ENCODE results near the gene GPR15LG.

Gene GPR15LG

GRCh38 chr10:84217746-84218145 lies 44.1 kb downstream of the GPR15LG start:
- no peak for DNase-seq

DNA sequence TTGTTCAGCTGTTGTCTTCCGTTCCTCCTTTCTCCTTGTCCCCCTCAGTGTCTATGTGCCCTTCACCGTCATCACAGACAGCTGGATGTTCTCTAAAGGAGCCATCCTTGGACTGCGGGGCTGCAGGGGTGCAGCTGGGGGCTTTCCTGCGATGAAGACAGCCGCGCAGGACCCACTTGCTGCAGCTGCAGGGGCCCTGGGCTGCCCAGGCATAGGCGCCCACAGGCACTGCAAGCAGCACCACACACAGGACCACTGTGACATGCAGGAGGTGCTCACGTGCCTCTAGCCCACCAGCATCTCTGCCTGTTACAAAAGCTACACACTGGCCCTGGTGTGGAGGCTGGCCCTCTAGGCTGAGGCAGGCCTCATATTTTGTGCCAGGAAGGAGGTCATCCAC lies 48.3 kb downstream of the GPR15LG start:
- DNase-seq, result no peak

DNA sequence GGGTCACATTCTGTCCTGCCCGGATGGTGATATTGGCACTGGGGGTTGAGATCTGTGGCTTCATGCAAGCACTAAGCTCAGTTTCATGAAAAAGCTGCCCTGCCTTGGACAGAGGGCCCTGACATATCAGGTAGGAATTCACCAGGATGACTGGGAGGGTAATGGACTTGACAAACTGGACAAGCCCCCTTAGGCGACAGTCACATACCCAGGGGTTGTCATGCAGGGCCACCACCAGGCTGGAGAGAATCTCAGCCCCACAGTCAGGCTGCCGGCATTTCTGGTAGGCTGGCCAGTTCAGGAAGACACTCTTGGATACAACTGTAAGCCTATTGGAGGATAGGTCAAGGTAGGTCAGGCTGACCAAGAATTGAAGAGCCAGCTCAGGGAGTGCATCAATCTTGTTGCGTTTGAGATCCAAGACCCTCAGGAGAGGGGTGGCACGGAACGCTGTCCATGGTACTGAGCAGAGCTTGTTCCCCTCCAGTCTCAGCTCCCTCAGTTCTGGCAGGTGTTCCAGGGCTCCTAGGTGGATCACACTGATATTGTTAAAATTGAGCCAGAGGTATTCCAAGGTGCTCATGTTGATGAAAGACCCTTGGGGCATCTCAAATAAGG lies 50.9 kb downstream of the GPR15LG start:
- DNase-seq, result no peak

DNA sequence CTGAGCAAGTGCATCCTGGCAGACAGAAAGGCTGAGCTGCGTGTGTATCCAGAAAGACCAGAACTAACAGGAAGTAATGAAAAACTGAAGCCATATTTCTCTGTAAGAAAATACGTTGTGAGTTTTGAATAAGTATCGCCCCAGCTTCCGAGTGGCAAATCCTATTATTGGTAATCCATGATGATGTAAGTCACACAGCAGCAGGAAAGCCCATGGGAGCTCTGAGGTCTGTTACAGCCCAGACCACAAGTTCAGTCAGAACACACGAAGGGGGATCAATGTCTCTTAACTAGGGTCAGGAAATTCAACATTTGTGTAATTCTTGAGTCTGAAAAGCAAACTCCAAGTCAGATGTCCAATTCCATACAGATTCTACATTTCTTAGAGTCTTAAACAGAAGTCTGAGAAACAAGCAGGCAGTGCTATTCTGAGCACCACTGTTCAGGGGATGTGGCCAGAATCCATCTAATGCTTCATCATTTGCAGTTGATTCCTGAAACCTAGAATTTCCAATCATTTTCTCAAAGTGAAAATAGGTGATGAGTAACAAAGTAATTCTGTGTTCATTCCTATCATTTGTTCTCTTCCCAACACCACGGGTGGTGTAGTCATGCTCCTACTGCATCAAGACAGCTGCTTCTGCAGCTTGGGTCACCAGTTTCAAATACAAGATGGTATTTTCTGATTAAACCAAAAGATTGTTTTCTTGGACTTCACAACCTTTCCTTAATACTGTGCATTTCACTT lies 52.0 kb downstream of the GPR15LG start, which contains the start of gene LRIT2:
TSS of gene LRIT2 (minus strand) at position 118 of the 747 bp plus-strand sequence. CDS start at position 94, 24 bp downstream.
- DNase-seq, result no peak

- no peak for DNase-seq
Measured at GRCh38 chr10:84226616-84227015, 53.0 kb downstream of the GPR15LG start.

DNA sequence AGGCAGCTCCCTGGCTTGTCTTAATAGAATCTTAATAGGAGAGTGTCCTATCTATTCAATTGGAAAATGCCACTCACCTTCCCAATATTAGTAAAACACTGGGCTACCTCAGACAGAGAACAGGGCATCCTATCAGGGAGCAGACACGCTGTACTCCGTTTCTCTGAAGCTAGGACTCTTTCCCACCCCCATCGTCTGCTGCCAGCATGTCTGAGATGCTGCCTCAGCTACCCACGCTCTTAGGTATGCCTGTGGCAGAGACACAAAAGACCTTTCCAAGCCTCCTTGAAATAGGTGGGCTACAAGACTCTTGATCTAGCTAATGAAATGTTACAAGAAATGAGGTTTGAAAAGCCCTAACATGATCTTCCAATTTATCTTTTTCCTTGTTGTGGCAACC lies 54.2 kb downstream of the GPR15LG start:
- DNase-seq, result no peak

GRCh38 chr10:84230359-84230758 lies 56.8 kb downstream of the GPR15LG start:
- no peak for DNase-seq

- no peak for DNase-seq
Measured at GRCh38 chr10:84232376-84232775, 58.8 kb downstream of the GPR15LG start.

GRCh38 chr10:84233940-84234339 lies 60.3 kb downstream of the GPR15LG start:
- DNase-seq, result no peak

DNA sequence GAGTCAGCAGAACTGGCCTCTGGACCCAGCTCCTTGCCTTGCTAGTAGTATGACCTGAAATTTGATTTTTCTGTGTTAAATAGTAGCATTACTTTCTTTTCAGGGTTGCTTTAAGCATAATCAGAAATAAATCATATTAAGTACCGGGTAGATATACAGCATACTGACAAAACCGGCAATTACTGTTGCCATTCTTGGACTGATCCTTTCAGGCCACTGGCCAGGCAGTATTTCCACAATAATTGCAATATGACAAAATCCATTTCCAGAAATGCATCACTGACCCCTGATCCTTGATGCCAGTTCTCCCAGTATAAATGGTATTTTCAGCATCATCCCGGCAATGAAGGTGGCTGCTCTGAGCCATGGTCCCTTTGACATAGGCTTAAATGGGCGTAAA lies 60.9 kb downstream of the GPR15LG start:
- no peak for DNase-seq

Measured in NCI-H510A treated with DMSO at 0.1 percent for 48 hours (cell line).